Stomach smooth muscle (tissue), 2 donors: ENCODE measurements around the gene MIEN1.

Experiments
- H3K27ac ChIP-seq: one replicate; pipeline ENCODE4 v1.7.0; 2013; ENCODE audit warnings: mild to moderate bottlenecking, low read length, inconsistent platforms
- H3K27me3 ChIP-seq, 2 donors: one replicate each; pipeline ENCODE4 v1.7.0; 2013; ENCODE audit warnings: low read length in 2 of 2; ENCODE audit not compliant: insufficient read depth in 2 of 2, control insufficient read depth in 1 of 2
- H3K36me3 ChIP-seq, 2 donors: one replicate each; pipeline ENCODE4 v1.7.0; 2013; ENCODE audit warnings: low read length in 2 of 2; ENCODE audit not compliant: control insufficient read depth in 2 of 2, insufficient read depth in 2 of 2
- H3K4me1 ChIP-seq: one replicate; pipeline ENCODE4 v1.7.0; 2013; ENCODE audit warnings: low read length; ENCODE audit not compliant: control insufficient read depth, insufficient read depth
- H3K4me3 ChIP-seq, 2 donors: one replicate each; pipeline ENCODE4 v1.7.0; 2013; ENCODE audit warnings: low read length in 2 of 2
- H3K9ac ChIP-seq, 2 donors: one replicate each; pipeline ENCODE4 v1.7.0; 2013; ENCODE audit warnings: low read length in 2 of 2, mild to moderate bottlenecking in 1 of 2
- H3K9me3 ChIP-seq, 2 donors: one replicate each; pipeline ENCODE4 v1.7.0; 2013; ENCODE audit warnings: low read length in 2 of 2; ENCODE audit not compliant: control insufficient read depth in 2 of 2
- donor health status: healthy.
- donor health status: Pancreatic carcinoma.

Gene MIEN1

GRCh38 chr17:39695089-39695474 is 35.2 kb downstream of the MIEN1 start:
- no peak overlapping the region for H3K9ac ChIP-seq
- no peaks in the 10 kb centered on the region for H3K36me3 ChIP-seq
- H3K4me3 ChIP-seq, result no peak overlapping the region
- no peaks in the 10 kb centered on the region for H3K9me3 ChIP-seq
- peaks cover 5% of the 10 kb centered on the region for H3K4me1 ChIP-seq
- no peak overlapping the region for H3K27ac ChIP-seq
- H3K27me3 ChIP-seq, result no peaks in the 10 kb centered on the region

GRCh38 chr17:39694593-39694992 is 35.7 kb downstream of the MIEN1 start:
- Histone ChIP-seq H3K36me3 (no peaks in the 10 kb centered on the region), H3K27me3 (no peaks in the 10 kb centered on the region), H3K9ac (no peak overlapping the region), H3K4me1 (peaks cover 5% of the 10 kb centered on the region), H3K9me3 (no peaks in the 10 kb centered on the region), H3K4me3 (no peak overlapping the region), H3K27ac (no peak overlapping the region)

DNA sequence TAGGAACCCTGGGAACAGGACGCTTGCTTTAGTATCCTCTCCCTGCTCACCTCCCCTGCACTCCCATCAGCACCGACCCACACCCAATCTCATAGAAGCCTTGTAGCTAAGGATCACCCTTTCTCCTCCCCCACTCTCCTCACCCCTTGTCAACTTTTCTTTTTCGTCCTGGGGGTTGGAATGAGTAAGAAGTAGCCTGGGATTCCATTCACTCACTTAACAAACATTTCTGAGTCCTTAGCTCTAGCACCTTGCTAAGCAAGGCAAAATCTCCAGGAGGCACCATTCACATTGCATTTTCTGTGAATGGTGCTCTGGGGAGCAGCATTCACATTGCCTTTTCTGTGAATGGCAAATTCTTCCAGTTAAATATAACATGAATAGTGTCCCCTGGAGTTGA is 41.4 kb downstream of the MIEN1 start:
- Histone ChIP-seq H3K27me3 (no peaks in the 10 kb centered on the region), H3K9me3 (no peaks in the 10 kb centered on the region), H3K4me1 (peaks cover 7% of the 10 kb centered on the region), H3K27ac (no peak overlapping the region), H3K9ac (no peak overlapping the region), H3K36me3 (peaks cover 3 to 6% of the 10 kb centered on the region in 2 donors), H3K4me3 (peak overlapping the region; percentile 87 to 94)

DNA sequence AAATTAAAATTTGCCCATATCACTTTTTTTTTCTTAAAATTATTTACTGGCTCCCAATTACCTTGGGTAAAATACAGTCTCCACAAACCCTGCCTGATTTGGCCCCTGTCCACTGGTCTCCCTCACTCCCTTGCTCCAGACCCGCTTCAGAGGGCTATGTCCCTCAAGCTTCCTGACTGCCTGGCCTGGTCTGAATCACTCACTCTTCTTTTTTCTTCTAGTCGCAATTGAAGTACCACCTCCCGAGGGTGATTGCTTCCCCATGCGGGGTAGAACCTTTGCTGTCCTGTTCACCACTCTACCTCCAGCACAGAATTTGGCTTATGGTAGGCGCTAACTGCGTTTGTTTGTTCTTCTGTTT is 41.9 kb downstream of the MIEN1 start:
- Histone ChIP-seq H3K36me3 (peaks cover 5 to 9% of the 10 kb centered on the region in 2 donors), H3K4me3 (peak overlapping the region; percentile 87 to 94), H3K27me3 (no peaks in the 10 kb centered on the region), H3K4me1 (peaks cover 7% of the 10 kb centered on the region), H3K9me3 (no peaks in the 10 kb centered on the region), H3K27ac (peak overlapping the region; percentile 84), H3K9ac (peak overlapping the region; percentile 58 to 84)

GRCh38 chr17:39687546-39688474 is 42.5 kb downstream of the MIEN1 start, which contains the start of gene PGAP3:
Gene PGAP3 (minus strand): TSS chr17:39688057. CDS start chr17:39688014, 43 bp downstream.
- peaks cover 7% of the 10 kb centered on the region for H3K4me1 ChIP-seq
- H3K9me3 ChIP-seq, result no peaks in the 10 kb centered on the region
- peak within 1 kb of the TSS; percentile 87 to 94 for H3K4me3 ChIP-seq
- H3K9ac ChIP-seq, result peak within 1 kb of the TSS; percentile 58 to 84
- H3K36me3 ChIP-seq, result peaks cover 9 to 10% of the 10 kb centered on the region in 2 donors
- peak within 1 kb of the TSS; percentile 84 for H3K27ac ChIP-seq
- no peaks in the 10 kb centered on the region for H3K27me3 ChIP-seq

- Histone ChIP-seq H3K9me3 (no peaks in the 10 kb centered on the region), H3K9ac (peak overlapping the region; percentile 42 to 58), H3K36me3 (peaks cover 9 to 10% of the 10 kb centered on the region in 2 donors), H3K27me3 (no peaks in the 10 kb centered on the region), H3K4me3 (peak overlapping the region; percentile 87 to 94), H3K27ac (peak overlapping the region; percentile 84), H3K4me1 (peaks cover 7% of the 10 kb centered on the region)
These were observed 43.2 kb downstream of the MIEN1 start for GRCh38 chr17:39687101-39687545.

DNA sequence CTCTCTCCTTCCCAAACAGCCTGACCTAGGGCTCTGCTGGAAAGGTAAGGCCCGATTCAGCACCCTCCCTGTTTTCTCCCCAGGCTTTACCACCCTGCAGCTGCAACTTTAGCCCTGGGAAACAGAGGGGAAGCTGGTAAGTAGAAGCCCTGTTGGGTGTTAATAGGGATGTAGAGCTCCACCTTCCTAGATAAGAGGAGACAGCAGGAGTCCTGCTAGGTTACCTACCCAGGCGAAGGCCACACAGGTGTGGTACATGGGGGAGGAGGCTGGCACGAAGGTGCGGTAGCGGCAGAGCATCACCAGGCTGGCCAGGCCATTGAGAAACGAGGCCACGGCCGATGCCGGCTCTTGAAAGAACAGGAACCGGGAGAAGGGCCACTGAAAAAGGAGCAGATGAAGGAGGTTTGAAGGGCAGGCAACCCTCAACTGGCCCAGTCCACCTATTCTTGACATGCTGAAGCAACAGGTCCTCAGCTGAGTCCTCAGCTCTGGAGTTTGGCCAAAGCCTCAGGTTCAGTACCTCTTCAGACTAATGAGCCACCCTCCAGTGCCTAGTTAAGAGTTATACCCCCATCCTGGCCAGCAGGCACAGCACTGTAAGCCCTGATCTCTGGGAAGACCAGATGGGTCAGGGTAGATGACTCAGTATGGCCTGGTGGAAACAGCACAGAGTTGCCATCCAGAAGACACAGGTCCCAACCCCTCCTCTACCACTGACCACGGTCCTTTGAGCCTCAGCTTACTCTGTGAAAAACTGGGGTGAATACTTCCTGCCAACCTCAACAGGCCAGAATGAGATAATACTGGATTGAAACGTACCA is 45.8 kb downstream of the MIEN1 start:
- H3K9ac ChIP-seq, result no peak overlapping the region
- no peak overlapping the region for H3K4me3 ChIP-seq
- no peaks in the 10 kb centered on the region for H3K9me3 ChIP-seq
- no peaks in the 10 kb centered on the region for H3K27me3 ChIP-seq
- H3K27ac ChIP-seq, result no peak overlapping the region
- H3K4me1 ChIP-seq, result peaks cover 7% of the 10 kb centered on the region
- peaks cover 9 to 14% of the 10 kb centered on the region in 2 donors for H3K36me3 ChIP-seq

DNA sequence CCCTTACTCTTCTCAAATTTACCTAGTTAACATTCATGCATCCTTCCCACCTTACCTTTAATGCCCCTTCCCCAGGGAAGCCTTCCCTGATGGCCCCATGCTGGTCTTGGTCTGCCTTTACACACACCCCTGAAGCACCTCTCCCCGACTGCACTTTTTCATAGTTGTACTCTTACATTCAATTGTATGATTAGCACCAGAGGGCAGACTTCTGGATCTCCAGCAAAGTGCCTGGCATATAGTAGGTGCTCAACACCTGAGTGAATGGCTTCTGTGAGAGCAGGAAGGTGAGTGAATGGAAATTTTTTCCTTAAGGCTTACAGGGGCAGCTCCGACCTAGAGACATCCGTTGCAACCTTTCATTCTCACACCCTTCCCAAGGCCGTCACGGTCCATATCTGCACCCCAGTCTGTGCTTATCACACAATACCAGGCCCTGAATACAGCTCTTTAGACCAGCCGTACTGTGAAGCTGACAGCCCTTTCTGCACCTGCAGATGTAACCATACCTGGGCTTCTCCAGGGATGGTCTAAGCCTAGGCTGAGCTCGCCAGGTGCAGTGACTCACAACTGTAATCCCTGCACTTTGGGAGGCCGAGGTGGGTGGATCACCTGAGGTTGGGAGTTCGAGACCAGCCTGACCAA is 46.9 kb downstream of the MIEN1 start:
- H3K4me1 ChIP-seq, result peaks cover 6% of the 10 kb centered on the region
- H3K9ac ChIP-seq, result no peak overlapping the region
- no peaks in the 10 kb centered on the region for H3K9me3 ChIP-seq
- peaks cover 9 to 14% of the 10 kb centered on the region in 2 donors for H3K36me3 ChIP-seq
- no peaks in the 10 kb centered on the region for H3K27me3 ChIP-seq
- no peak overlapping the region for H3K4me3 ChIP-seq
- H3K27ac ChIP-seq, result no peak overlapping the region

DNA sequence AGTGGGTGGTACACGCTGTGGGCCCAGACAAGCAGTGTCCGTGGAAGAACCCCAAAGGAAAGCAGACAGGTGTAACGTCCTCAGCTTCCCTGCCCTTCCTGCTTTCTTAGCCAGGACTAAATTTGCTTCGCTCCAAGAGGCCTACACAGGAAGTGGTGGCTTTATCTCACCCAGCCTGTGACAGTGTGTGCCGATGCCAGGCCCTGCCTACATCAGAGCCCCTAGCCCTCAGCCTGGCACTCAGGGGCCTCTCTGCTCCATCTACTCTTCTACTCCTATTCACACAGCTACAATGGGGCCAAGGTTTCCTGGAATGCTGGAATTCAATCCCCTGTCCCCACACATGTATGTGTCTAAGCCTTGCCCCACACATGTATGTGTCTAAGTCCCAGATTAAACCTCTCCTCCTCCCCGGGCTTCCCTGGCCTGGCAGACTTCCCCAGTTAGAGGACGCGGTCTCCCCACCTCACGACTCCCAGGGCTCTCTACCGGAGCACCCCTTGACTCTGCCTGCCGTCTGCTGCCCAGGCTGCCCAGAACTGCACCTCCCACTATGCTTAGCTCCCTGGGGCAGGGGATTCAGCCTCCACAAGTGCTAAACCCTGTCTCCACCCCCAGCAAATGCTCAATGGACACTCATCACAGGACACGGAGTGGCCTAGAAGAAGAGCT is 50.7 kb downstream of the MIEN1 start:
- Histone ChIP-seq H3K9me3 (no peaks in the 10 kb centered on the region), H3K36me3 (peaks cover 9 to 10% of the 10 kb centered on the region in 2 donors), H3K9ac (no peak overlapping the region), H3K4me1 (peaks cover 13% of the 10 kb centered on the region), H3K27me3 (no peaks in the 10 kb centered on the region), H3K27ac (no peak overlapping the region), H3K4me3 (no peak overlapping the region)
